ENCODE results near the gene RAB23.

RAB23 gene

GRCh38 chr6:57147401-57147800 is 74.7 kb downstream of the RAB23 start:
- no peaks in the 10 kb centered on the region for H3K4me1 ChIP-seq (ENCODE audit: control insufficient read depth in 2 of 2, insufficient read depth in 1 of 2, low read depth in 1 of 2, low read length in 2 of 2)
- H3K9ac ChIP-seq (ENCODE audit: low read depth, low read length, poor library complexity), result no peak overlapping the region
- H2BK15ac ChIP-seq (ENCODE audit: low read length), result no peak overlapping the region
- no peak overlapping the region for H2BK12ac ChIP-seq (ENCODE audit: low read length)
- no peak overlapping the region for H2BK5ac ChIP-seq (ENCODE audit: low read length)
- H3K4ac ChIP-seq (ENCODE audit: low read length), result no peak overlapping the region
- no peak for DNase-seq (ENCODE audit: low spot score)
- no peaks in the 10 kb centered on the region for H3K79me1 ChIP-seq (ENCODE audit: low read depth, low read length)
- no peak overlapping the region for H3K23ac ChIP-seq (ENCODE audit: low read depth, low read length, poor library complexity)
- H3K36me3 ChIP-seq (replicated peaks in 1 of 2; ENCODE audit: control insufficient read depth in 2 of 2, insufficient read depth in 2 of 2, low read length in 2 of 2), result peaks cover 9 to 86% of the 10 kb centered on the region in 2 donors
- H2BK120ac ChIP-seq (ENCODE audit: low read depth, low read length), result no peak overlapping the region
- H3K4me2 ChIP-seq (ENCODE audit: insufficient read depth, low read length, poor library complexity, severe bottlenecking), result no peak overlapping the region
- H3K18ac ChIP-seq (ENCODE audit: low read length), result no peak overlapping the region
- no peaks in the 10 kb centered on the region for H3K27me3 ChIP-seq (ENCODE audit: control insufficient read depth in 3 of 3, insufficient read depth in 3 of 3, low read depth in 1 of 3, low read length in 3 of 3)
- no CpG with 5 or more reads among the region's 5 CpGs for WGBS, 2 donors (ENCODE audit: extremely low coverage in 2 of 2, insufficient read length in 2 of 2, insufficient replicate concordance in 1 of 2)
- H4K91ac ChIP-seq (ENCODE audit: low read depth, low read length, poor library complexity), result no peak overlapping the region
- no peak overlapping the region for H2AK5ac ChIP-seq (ENCODE audit: low read depth, low read length)
- H3K4me3 ChIP-seq (ENCODE audit: low read length in 2 of 2), result no peak overlapping the region
- no peak overlapping the region for H3K14ac ChIP-seq (ENCODE audit: low read length)
- H2AFZ ChIP-seq (ENCODE audit: low read length), result no peak overlapping the region
- H3K9me3 ChIP-seq (replicated peaks in 1 of 2; ENCODE audit: control insufficient read depth in 2 of 2, insufficient read depth in 1 of 2, low read depth in 1 of 2, low read length in 2 of 2), result peaks cover 0 to 13% of the 10 kb centered on the region in 2 donors
- no peak overlapping the region for H4K8ac ChIP-seq (ENCODE audit: low read depth, low read length)
- H3K27ac ChIP-seq (replicated peaks; ENCODE audit: low read length), result no peak overlapping the region

GRCh38 chr6:57143690-57144089 is 78.4 kb downstream of the RAB23 start:
- no CpG with 5 or more reads among the region's 1 CpG for WGBS, 2 donors (ENCODE audit: extremely low coverage in 2 of 2, insufficient read length in 2 of 2, insufficient replicate concordance in 1 of 2)
- no peak for DNase-seq (ENCODE audit: low spot score)
- no peak overlapping the region for H4K8ac ChIP-seq (ENCODE audit: low read depth, low read length)
- peaks cover 0 to 13% of the 10 kb centered on the region in 2 donors for H3K9me3 ChIP-seq (replicated peaks in 1 of 2; ENCODE audit: control insufficient read depth in 2 of 2, insufficient read depth in 1 of 2, low read depth in 1 of 2, low read length in 2 of 2)
- no peak overlapping the region for H3K18ac ChIP-seq (ENCODE audit: low read length)
- no peak overlapping the region for H3K4me3 ChIP-seq (ENCODE audit: low read length in 2 of 2)
- H4K91ac ChIP-seq (ENCODE audit: low read depth, low read length, poor library complexity), result no peak overlapping the region
- H2AFZ ChIP-seq (ENCODE audit: low read length), result no peak overlapping the region
- H2BK12ac ChIP-seq (ENCODE audit: low read length), result no peak overlapping the region
- peaks cover 9 to 66% of the 10 kb centered on the region in 2 donors for H3K36me3 ChIP-seq (replicated peaks in 1 of 2; ENCODE audit: control insufficient read depth in 2 of 2, insufficient read depth in 2 of 2, low read length in 2 of 2)
- no peaks in the 10 kb centered on the region for H3K27me3 ChIP-seq (ENCODE audit: control insufficient read depth in 3 of 3, insufficient read depth in 3 of 3, low read depth in 1 of 3, low read length in 3 of 3)
- no peak overlapping the region for H2BK5ac ChIP-seq (ENCODE audit: low read length)
- H2BK15ac ChIP-seq (ENCODE audit: low read length), result no peak overlapping the region
- H3K79me1 ChIP-seq (ENCODE audit: low read depth, low read length), result no peaks in the 10 kb centered on the region
- H3K9ac ChIP-seq (ENCODE audit: low read depth, low read length, poor library complexity), result no peak overlapping the region
- no peak overlapping the region for H2AK5ac ChIP-seq (ENCODE audit: low read depth, low read length)
- H2BK120ac ChIP-seq (ENCODE audit: low read depth, low read length), result no peak overlapping the region
- H3K23ac ChIP-seq (ENCODE audit: low read depth, low read length, poor library complexity), result no peak overlapping the region
- no peak overlapping the region for H3K27ac ChIP-seq (replicated peaks; ENCODE audit: low read length)
- no peak overlapping the region for H3K4me2 ChIP-seq (ENCODE audit: insufficient read depth, low read length, poor library complexity, severe bottlenecking)
- H3K4me1 ChIP-seq (ENCODE audit: control insufficient read depth in 2 of 2, insufficient read depth in 1 of 2, low read depth in 1 of 2, low read length in 2 of 2), result no peaks in the 10 kb centered on the region
- no peak overlapping the region for H3K14ac ChIP-seq (ENCODE audit: low read length)
- H3K4ac ChIP-seq (ENCODE audit: low read length), result no peak overlapping the region

- Histone ChIP-seq H4K91ac (ENCODE audit: low read depth, low read length, poor library complexity) (no peak overlapping the region), H3K36me3 (replicated peaks in 1 of 2; ENCODE audit: control insufficient read depth in 2 of 2, insufficient read depth in 2 of 2, low read length in 2 of 2) (peaks cover 5 to 60% of the 10 kb centered on the region in 2 donors), H2BK120ac (ENCODE audit: low read depth, low read length) (no peak overlapping the region), H3K79me1 (ENCODE audit: low read depth, low read length) (no peaks in the 10 kb centered on the region), H3K23ac (ENCODE audit: low read depth, low read length, poor library complexity) (no peak overlapping the region), H3K27me3 (ENCODE audit: control insufficient read depth in 3 of 3, insufficient read depth in 3 of 3, low read depth in 1 of 3, low read length in 3 of 3) (no peaks in the 10 kb centered on the region), H2AK5ac (ENCODE audit: low read depth, low read length) (no peak overlapping the region), H3K4me1 (ENCODE audit: control insufficient read depth in 2 of 2, insufficient read depth in 1 of 2, low read depth in 1 of 2, low read length in 2 of 2) (no peaks in the 10 kb centered on the region), H3K27ac (replicated peaks; ENCODE audit: low read length) (no peak overlapping the region), H2BK5ac (ENCODE audit: low read length) (no peak overlapping the region), H2BK15ac (ENCODE audit: low read length) (no peak overlapping the region), H3K9me3 (replicated peaks in 1 of 2; ENCODE audit: control insufficient read depth in 2 of 2, insufficient read depth in 1 of 2, low read depth in 1 of 2, low read length in 2 of 2) (peaks cover 0 to 13% of the 10 kb centered on the region in 2 donors), H3K9ac (ENCODE audit: low read depth, low read length, poor library complexity) (no peak overlapping the region), H3K14ac (ENCODE audit: low read length) (no peak overlapping the region), H2BK12ac (ENCODE audit: low read length) (no peak overlapping the region), H4K8ac (ENCODE audit: low read depth, low read length) (no peak overlapping the region), H3K4me2 (ENCODE audit: insufficient read depth, low read length, poor library complexity, severe bottlenecking) (no peak overlapping the region), H3K4me3 (ENCODE audit: low read length in 2 of 2) (no peak overlapping the region), H2AFZ (ENCODE audit: low read length) (no peak overlapping the region), H3K4ac (ENCODE audit: low read length) (no peak overlapping the region), H3K18ac (ENCODE audit: low read length) (no peak overlapping the region)
- no peak for DNase-seq (ENCODE audit: low spot score)
- no CpG with 5 or more reads among the region's 1 CpG for WGBS, 2 donors (ENCODE audit: extremely low coverage in 2 of 2, insufficient read length in 2 of 2, insufficient replicate concordance in 1 of 2)
Measured at GRCh38 chr6:57142178-57142525, 80.0 kb downstream of the RAB23 start.

GRCh38 chr6:57141451-57142177 is 80.5 kb downstream of the RAB23 start:
- Histone ChIP-seq H3K27ac (replicated peaks; ENCODE audit: low read length) (no peak overlapping the region), H3K79me1 (ENCODE audit: low read depth, low read length) (no peaks in the 10 kb centered on the region), H3K4ac (ENCODE audit: low read length) (no peak overlapping the region), H3K27me3 (ENCODE audit: control insufficient read depth in 3 of 3, insufficient read depth in 3 of 3, low read depth in 1 of 3, low read length in 3 of 3) (no peaks in the 10 kb centered on the region), H4K91ac (ENCODE audit: low read depth, low read length, poor library complexity) (no peak overlapping the region), H3K4me1 (ENCODE audit: control insufficient read depth in 2 of 2, insufficient read depth in 1 of 2, low read depth in 1 of 2, low read length in 2 of 2) (no peaks in the 10 kb centered on the region), H2BK12ac (ENCODE audit: low read length) (no peak overlapping the region), H2BK15ac (ENCODE audit: low read length) (no peak overlapping the region), H3K4me2 (ENCODE audit: insufficient read depth, low read length, poor library complexity, severe bottlenecking) (no peak overlapping the region), H3K14ac (ENCODE audit: low read length) (no peak overlapping the region), H3K9ac (ENCODE audit: low read depth, low read length, poor library complexity) (no peak overlapping the region), H2BK5ac (ENCODE audit: low read length) (no peak overlapping the region), H2AK5ac (ENCODE audit: low read depth, low read length) (no peak overlapping the region), H3K23ac (ENCODE audit: low read depth, low read length, poor library complexity) (no peak overlapping the region), H3K36me3 (replicated peaks in 1 of 2; ENCODE audit: control insufficient read depth in 2 of 2, insufficient read depth in 2 of 2, low read length in 2 of 2) (peaks cover 2 to 61% of the 10 kb centered on the region in 2 donors), H3K9me3 (replicated peaks in 1 of 2; ENCODE audit: control insufficient read depth in 2 of 2, insufficient read depth in 1 of 2, low read depth in 1 of 2, low read length in 2 of 2) (peaks cover 0 to 13% of the 10 kb centered on the region in 2 donors), H2BK120ac (ENCODE audit: low read depth, low read length) (no peak overlapping the region), H2AFZ (ENCODE audit: low read length) (no peak overlapping the region), H4K8ac (ENCODE audit: low read depth, low read length) (no peak overlapping the region), H3K4me3 (ENCODE audit: low read length in 2 of 2) (no peak overlapping the region), H3K18ac (ENCODE audit: low read length) (no peak overlapping the region)
- DNase-seq (ENCODE audit: low spot score), result no peak
- WGBS, 2 donors (ENCODE audit: extremely low coverage in 2 of 2, insufficient read length in 2 of 2, insufficient replicate concordance in 1 of 2), result no CpG with 5 or more reads among the region's 4 CpGs

All from neuronal stem cell (in vitro differentiated cells).